Skin of body (tissue), 2 donors: ENCODE results near the gene GRM4. TPM values are rescaled to one million over a fixed set of nuclear protein-coding genes. Genes with fewer than 3 reads are reported as not detected.

ENCODE experiments used
- DNase-seq: peaks from one replicate; lab custom pipeline; 2025; lab: John Stamatoyannopoulos, UW
- total RNA-seq: library from RNA; depleted of rRNA; stranded (reverse); fragments of >200 nt; gene quantifications from one replicate; pipeline ENCODE4 v1.2.3, GENCODE V29; 2014

The GRM4 gene
- total RNA-seq, 1 donor from 2014 or later: 0.69 TPM

GRCh38 chr6:34143196-34143883 lies 2.5 kb downstream of the GRM4 start:
- DNase-seq: no peak

- DNase-seq: no peak
Observed at GRCh38 chr6:34142061-34142998, 3.6 kb downstream of the GRM4 start.

DNA sequence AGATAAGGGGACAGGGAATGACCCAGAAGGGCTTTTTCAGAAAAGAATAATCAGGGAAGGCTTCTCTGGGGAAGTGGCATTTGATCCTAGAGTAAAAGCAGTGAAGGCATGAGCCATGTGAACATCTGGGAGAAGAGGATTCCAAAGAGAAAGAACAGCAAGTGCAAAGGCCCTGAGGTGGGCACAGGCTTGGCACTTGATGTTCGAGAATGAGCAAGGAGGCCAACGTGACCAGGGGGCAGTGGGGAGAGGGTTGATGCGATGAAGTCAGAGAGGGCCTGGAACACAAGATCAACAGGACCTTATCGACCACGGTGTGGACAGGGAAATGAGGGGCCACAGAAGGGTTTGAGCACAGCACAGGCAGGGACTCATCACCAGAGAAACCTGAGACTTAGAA lies 5.8 kb downstream of the GRM4 start:
- no peak for DNase-seq

GRCh38 chr6:34138914-34139510 lies 6.9 kb downstream of the GRM4 start:
- no peak for DNase-seq

GRCh38 chr6:34138191-34138590 lies 7.7 kb downstream of the GRM4 start:
- no peak for DNase-seq

GRCh38 chr6:34135541-34135940 lies 10.3 kb downstream of the GRM4 start:
- no peak for DNase-seq

- no peak for DNase-seq
Observed at GRCh38 chr6:34132486-34133185, 13.3 kb downstream of the GRM4 start.

GRCh38 chr6:34131326-34132290 lies 14.3 kb downstream of the GRM4 start:
- no peak for DNase-seq

DNA sequence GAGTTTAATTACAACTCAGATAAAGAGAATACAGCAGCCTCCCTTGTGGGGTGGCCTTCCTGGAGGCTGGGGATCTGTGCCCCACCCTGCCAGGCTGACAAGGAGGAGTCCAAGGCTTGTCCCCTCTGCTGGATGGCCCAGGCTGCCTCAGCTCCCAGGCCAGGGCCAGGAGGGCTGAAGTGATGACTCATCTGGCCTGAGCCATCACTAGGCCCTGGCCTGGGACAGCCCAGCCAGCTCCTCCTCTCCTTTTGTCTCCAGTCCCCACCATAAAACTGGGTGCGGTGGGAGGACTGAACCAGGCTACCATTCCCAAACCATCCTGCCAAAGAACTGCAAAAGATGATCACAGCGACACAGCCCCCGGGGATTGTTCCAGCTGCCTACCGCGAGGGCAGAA lies 15.0 kb downstream of the GRM4 start:
- DNase-seq: no peak

- no peak for DNase-seq
Observed at GRCh38 chr6:34129753-34130152, 16.1 kb downstream of the GRM4 start.

GRCh38 chr6:34128045-34128444 lies 17.8 kb downstream of the GRM4 start:
- no peak for DNase-seq

DNA sequence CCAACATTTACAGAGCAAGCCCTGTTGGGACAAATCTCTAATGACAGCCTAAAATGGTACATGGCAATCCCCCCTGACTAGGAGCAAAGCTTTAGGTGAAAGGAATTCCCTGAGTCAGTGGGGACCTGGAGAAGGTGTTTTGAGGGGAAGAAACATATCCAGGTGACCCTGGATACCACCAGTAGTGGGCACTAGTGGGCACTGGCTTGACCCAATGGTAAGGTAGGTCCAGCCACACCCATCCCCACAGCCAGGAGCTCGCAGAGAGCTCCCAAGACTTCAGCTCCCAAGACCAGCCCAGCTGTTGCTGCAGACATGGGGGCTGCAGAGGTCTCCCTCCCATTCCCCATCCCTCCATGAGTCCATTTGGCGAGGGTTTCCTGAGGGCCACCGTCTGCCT lies 19.5 kb downstream of the GRM4 start:
- no peak for DNase-seq

DNA sequence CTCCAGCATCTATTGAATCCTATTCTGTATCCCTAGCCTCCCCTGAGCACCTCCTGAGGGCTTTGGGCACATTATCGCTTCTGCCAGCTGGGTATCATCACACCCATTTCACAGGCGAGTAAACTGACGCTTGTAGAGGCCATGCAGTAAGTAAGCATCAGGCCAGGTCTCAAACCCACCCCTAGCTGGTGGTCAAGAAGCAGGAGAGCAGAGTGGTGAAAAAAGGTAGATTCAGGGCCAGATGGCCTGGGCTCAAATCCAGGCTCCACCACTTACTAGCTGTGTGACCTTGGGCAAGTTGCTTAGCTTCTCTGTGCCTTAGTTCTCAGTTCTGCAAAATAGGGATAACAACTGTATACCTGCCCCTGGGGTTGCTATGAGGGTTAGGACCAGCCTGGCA lies 19.9 kb downstream of the GRM4 start:
- DNase-seq: no peak

DNA sequence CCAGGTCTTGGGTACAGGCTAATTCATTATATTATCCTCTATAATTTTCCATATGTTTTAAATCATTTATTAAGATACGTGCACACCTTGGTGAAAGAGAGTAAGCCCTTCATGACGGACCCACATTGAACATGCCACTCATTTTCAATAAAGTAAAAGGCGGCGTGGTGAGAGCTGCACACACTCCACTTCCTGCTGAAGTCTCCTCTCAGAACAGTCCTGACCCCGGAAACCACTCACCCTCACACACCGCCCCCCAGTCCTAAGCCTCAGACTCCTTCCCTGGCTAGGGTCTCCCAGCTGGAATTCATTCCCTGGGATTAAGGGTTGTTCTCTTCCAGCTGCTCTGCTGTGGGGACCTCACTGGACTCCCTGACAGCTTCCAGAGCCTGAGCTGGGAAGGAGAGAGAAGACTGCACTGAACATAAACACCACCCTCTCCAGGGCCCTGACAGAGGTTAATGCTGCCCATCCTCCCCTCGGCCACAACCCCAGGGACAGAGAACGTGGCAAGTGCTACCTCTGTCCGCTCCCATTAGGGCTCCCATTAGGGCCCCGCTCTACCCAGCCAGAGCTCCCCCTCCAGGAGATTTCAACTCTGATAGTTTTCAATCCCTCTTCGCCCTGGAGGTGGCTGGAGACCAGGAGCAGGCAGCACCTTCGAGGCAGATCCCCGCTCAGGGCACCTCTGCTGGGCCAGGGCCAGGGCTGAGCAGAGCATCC lies 24.8 kb downstream of the GRM4 start:
- DNase-seq: no peak

GRCh38 chr6:34115915-34116314 lies 30.0 kb downstream of the GRM4 start:
- DNase-seq: no peak

DNA sequence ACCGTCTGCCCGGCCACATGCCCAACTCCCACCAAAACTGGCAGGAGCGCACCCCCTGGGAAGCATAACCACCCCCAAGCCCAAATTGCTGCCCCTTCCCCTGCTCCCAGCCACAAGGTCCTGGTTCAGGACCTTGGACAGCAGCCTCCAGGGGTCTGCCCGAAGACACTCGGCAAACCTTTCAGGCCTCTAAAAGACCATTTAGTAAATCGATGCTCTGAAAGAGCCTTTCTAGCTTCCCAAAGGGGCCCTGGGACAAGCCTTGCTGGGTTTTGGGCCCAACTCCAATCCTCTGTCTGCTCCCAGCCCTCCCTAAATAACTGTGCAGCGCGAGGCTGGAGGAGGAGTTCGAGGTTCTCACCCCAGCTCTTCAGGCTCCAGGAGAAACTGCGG lies 30.5 kb downstream of the GRM4 start:
- DNase-seq: no peak

DNA sequence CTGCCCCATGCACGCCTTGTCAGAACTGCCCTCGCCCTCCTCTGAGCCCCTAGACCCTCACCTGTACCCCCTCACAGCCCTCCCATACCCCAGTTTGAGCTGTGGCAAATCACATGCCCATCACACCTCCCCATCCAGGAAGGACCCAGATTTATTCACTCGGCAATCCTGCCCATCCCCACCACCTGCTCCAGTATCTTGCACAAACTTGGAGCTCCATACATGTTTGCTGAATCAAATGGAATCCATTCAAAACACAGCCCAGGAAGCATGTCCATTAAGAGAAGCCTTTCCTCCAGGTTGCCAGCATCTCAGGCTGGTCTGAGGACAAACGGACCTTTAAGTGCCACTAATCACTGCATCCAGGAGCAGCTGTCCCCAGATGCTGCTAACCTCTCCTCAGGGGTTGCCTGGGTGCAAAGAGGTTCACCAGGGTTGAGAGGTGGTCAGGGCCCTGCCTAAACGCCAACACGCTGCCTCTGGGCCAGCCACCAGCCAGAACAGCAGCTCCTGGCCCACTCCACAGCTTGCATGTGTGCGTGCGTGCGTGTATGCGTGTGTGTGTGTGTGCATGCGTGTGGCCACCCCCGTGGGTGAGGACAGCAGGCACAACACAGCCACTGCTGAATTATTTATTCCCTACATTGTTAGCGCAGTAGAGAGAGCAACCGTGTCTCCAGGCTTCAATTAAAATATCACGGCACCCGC lies 31.0 kb downstream of the GRM4 start:
- DNase-seq: no peak

DNA sequence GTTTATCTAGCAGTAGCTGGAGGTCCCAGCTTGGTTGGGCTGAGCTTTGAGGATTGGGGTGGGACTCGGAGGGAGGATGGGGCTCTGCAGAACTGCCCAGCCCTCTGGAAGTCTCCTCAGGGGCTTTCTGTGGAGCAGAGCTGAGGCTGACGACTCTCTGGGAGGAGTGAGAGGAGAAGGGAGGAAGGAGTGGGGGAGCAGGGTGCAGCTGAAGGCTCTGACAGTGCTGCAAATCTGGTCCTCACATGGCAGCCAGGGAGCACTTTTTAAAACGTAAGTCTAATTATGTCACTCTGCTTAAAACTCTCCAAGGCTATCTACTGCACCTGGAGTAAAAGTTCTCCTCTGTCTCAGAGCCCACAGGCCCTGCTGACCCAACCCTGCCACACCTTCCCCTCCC lies 32.4 kb downstream of the GRM4 start:
- no peak for DNase-seq

GRCh38 chr6:34112126-34112525 lies 33.8 kb downstream of the GRM4 start:
- no peak for DNase-seq
